Kidney (tissue), 14 donors: ENCODE results near the gene AMDHD2. TPM values are rescaled to one million over a fixed set of nuclear protein-coding genes. Genes with fewer than 3 reads are reported as not detected.
A peak's percentile ranks its signal among the peaks of the same experiment; 100 is the strongest.
"Not testable (repeated sequence)": the region's sequence is repeated elsewhere in the genome, so short reads cannot be mapped to it uniquely, and the experiment has no call there.

Experiments
- DNase-seq, 5 donors: peaks; one replicate each; pipeline ENCODE4 v3.0.0-alpha.2; 2013 to 2020
- FAIRE-seq: peaks from 2 replicates; lab custom pipeline; 2012; peaks lifted over from hg19 to GRCh38; lab: Jason Lieb, UNC
- H3K27ac ChIP-seq, 2 donors: one replicate each; pipeline ENCODE4 v1.7.0; 2013; ENCODE audit warnings: low read depth in 2 of 2, low read length in 2 of 2, inconsistent platforms in 1 of 2
- H3K27me3 ChIP-seq: one replicate; pipeline ENCODE4 v1.7.1; 2013; ENCODE audit warnings: low read length, inconsistent platforms; ENCODE audit not compliant: control insufficient read depth, insufficient read depth
- H3K36me3 ChIP-seq, 3 donors: one replicate each; pipeline versions ENCODE4 v1.7.0 to v1.7.1; 2013; ENCODE audit warnings: low read length in 3 of 3, control low read depth in 1 of 3, inconsistent platforms in 1 of 3; ENCODE audit not compliant: insufficient read depth in 3 of 3, control insufficient read depth in 2 of 3
- H3K4me1 ChIP-seq, 3 donors: one replicate each; pipeline versions ENCODE4 v1.7.0 to v1.7.1; 2013; ENCODE audit warnings: low read length in 3 of 3, inconsistent platforms in 1 of 3, low read depth in 1 of 3; ENCODE audit not compliant: control insufficient read depth in 2 of 3, insufficient read depth in 2 of 3
- H3K4me3 ChIP-seq, 3 donors: one replicate each; pipeline versions ENCODE4 v1.7.0 to v1.8.1; 2013; ENCODE audit warnings: low read length in 3 of 3, control low read depth in 1 of 3, inconsistent platforms in 1 of 3
- H3K9ac ChIP-seq, 3 donors: one replicate each; pipeline versions ENCODE4 v1.7.0 to v1.7.1; 2013; ENCODE audit warnings: low read length in 3 of 3, control low read depth in 1 of 3, inconsistent platforms in 1 of 3
- H3K9me3 ChIP-seq, 3 donors: one replicate each; pipeline versions ENCODE4 v1.7.0 to v1.7.1; 2013; ENCODE audit warnings: low read length in 3 of 3, control low read depth in 1 of 3, inconsistent platforms in 1 of 3; ENCODE audit not compliant: control insufficient read depth in 2 of 3, insufficient read depth in 1 of 3
- CTCF ChIP-seq: IDR thresholded peaks from 3 replicates; pipeline ENCODE4 v1.5.1; 2012; ENCODE audit warnings: mild to moderate bottlenecking, moderate library complexity, borderline replicate concordance; ENCODE audit not compliant: insufficient read depth; ENCODE audit errors: extremely low read depth
- intact Hi-C: fragments of 100-400 bp; cut with DNase I; formaldehyde crosslinking; loops from one replicate; pipeline ENCODE4 v1.11.1; 2022
- polyA plus RNA-seq: library from polyadenylated mRNA; stranded (reverse); fragments of 350-450 nt; fragmentation: Illumina TruSeq; extraction: RNeasy Lipid Tissue Mini Kit (QIAGEN cat#74804); gene quantifications from one replicate; pipeline ENCODE4 v1.2.3, GENCODE V29; 2014; ENCODE audit warnings: low read depth, low replicate concordance; ENCODE audit not compliant: insufficient read depth
- total RNA-seq: library from RNA; stranded (reverse); fragmentation: NEBNext Ultra II Directional; extraction: Animal tissue kit (Norgen Biotek cat#: 25700); gene quantifications from one replicate; pipeline ENCODE4 v1.2.1, GENCODE V29; 2021
- donor health status: control.
- donor health status: control.
- donor health status: control.
- donor health status: control.
- donor health status: control.
- donor health status: DM: yes; HTN: yes; CAD: no.
- donor health status: Normal renal cell carcinoma (clear cell type).

AMDHD2 gene
- total and polyA plus RNA-seq, 2 donors from 2014 or later = 51.8 to 52.1 TPM

GRCh38 chr16:2531371-2531695 lies 11.2 kb downstream of the AMDHD2 start, which contains the start of gene CEMP1:
Gene CEMP1 (minus strand): TSS chr16:2531408. CDS start chr16:2531073, 335 bp downstream.
- Histone ChIP-seq H3K9ac (peak within 1 kb of the TSS; percentile 36 to 95 (median 69)), H3K9me3 (no peaks in the 10 kb centered on the region), H3K27me3 (no peaks in the 10 kb centered on the region), H3K36me3 (peaks cover 0 to 7% (median 3%) of the 10 kb centered on the region in 3 donors), H3K4me3 (peak within 1 kb of the TSS; percentile 64 to 76 (median 74)), H3K27ac (peak within 1 kb of the TSS; percentile 97 to 99), H3K4me1 (peaks cover 0 to 9% (median 4%) of the 10 kb centered on the region in 3 donors)
- no peak for DNase-seq
- intact Hi-C loops = no loop called here
- TF ChIP-seq CTCF = no peak
- FAIRE-seq = no peak

GRCh38 chr16:2531696-2532493 lies 11.7 kb downstream of the AMDHD2 start:
- intact Hi-C loops = no loop called here
- FAIRE-seq = peak; percentile 38

GRCh38 chr16:2532494-2533141 lies 12.4 kb downstream of the AMDHD2 start:
- no peak for FAIRE-seq
- DNase-seq = peak; percentile 66 to 93 (median 81)
- Histone ChIP-seq H3K36me3 (peaks cover 0 to 7% (median 3%) of the 10 kb centered on the region in 3 donors), H3K27me3 (no peaks in the 10 kb centered on the region), H3K4me1 (peaks cover 0 to 12% (median 4%) of the 10 kb centered on the region in 3 donors), H3K27ac (peak overlapping the region; percentile 97 to 99), H3K9ac (peak overlapping the region; percentile 36 to 95 (median 82)), H3K9me3 (no peaks in the 10 kb centered on the region), H3K4me3 (peak overlapping the region; percentile 64 to 76 (median 74))
- intact Hi-C loops = no loop called here
- no peak for TF ChIP-seq CTCF

More at GRCh38 chr16:2531696-2532493, 11.7 kb downstream of the AMDHD2 start:
- no peaks in the 10 kb centered on the region for H3K27me3 ChIP-seq
- H3K9me3 ChIP-seq = no peaks in the 10 kb centered on the region
- peaks cover 0 to 7% (median 3%) of the 10 kb centered on the region in 3 donors for H3K36me3 ChIP-seq
- TF ChIP-seq CTCF = no peak
- peaks cover 0 to 10% (median 4%) of the 10 kb centered on the region in 3 donors for H3K4me1 ChIP-seq
- peak overlapping the region; percentile 97 to 99 for H3K27ac ChIP-seq
- DNase-seq = peak; percentile 97 to 100 (median 98)
- H3K4me3 ChIP-seq = peak overlapping the region; percentile 64 to 76 (median 74)
- H3K9ac ChIP-seq = peak overlapping the region; percentile 36 to 95 (median 82)

GRCh38 chr16:2533142-2533755 lies 13.1 kb downstream of the AMDHD2 start:
- Histone ChIP-seq H3K4me3 (peak overlapping the region in 2 of 3 donors; percentile 64 to 74), H3K9ac (peak overlapping the region in 1 of 3 donors; percentile 95)

More at GRCh38 chr16:2533142-2533755, 13.1 kb downstream of the AMDHD2 start:
- DNase-seq = peak in 1 of 5 donors; percentile 52
- H3K9me3 ChIP-seq, FAIRE-seq, intact Hi-C loops, H3K27me3 ChIP-seq, H3K36me3 ChIP-seq: not testable (repeated sequence)
- Histone ChIP-seq H3K4me1 (peaks cover 0 to 12% (median 4%) of the 10 kb centered on the region in 3 donors), H3K27ac (peak overlapping the region; percentile 97 to 99)
